Left lobe of liver (tissue), 2 donors: Measurements from ENCODE around the gene SPATA4. TPM values are rescaled to one million over a fixed set of nuclear protein-coding genes. Genes with fewer than 3 reads are reported as not detected.
"Not testable (repeated sequence)": the region's sequence is repeated elsewhere in the genome, so short reads cannot be mapped to it uniquely, and the experiment has no call there.

ENCODE experiments used
- ATAC-seq: fragments of 200-7000 bp; cut with Tn5 transposase; one replicate; pipeline ENCODE4 v1.9.1; 2020; ENCODE audit warnings: mild to moderate bottlenecking, moderate library complexity
- DNase-seq: peaks from one replicate; pipeline ENCODE4 v3.0.0-alpha.2; 2020; ENCODE audit warnings: low spot score
- total RNA-seq: library from RNA; stranded (reverse); gene quantifications from one replicate; pipeline ENCODE4 v1.2.1, GENCODE V29; 2021
- donor health status: DM: no; HTN: no; CAD: no; lungs with moderate emphysema.
- donor health status: DM: no; HTN: yes; CAD: no.

SPATA4 gene
- not detected for total RNA-seq

- peak; percentile 100 for ATAC-seq
Measured at GRCh38 chr4:176195184-176195978, at the start of gene SPATA4. Gene SPATA4, minus strand, starts transcription at chr4:176195585. Its CDS starts 23 bp downstream, at chr4:176195562.

GRCh38 chr4:176242764-176243347, 47.5 kb upstream of the SPATA4 start:
- ATAC-seq = no peak
- DNase-seq = no peak

More at GRCh38 chr4:176195184-176195978, at the start of gene SPATA4:
- DNase-seq = peak; percentile 94

GRCh38 chr4:176241703-176242102, 46.3 kb upstream of the SPATA4 start:
- ATAC-seq = no peak
- no peak for DNase-seq

- DNase-seq (no peak), ATAC-seq (no peak)
Measured at GRCh38 chr4:176238826-176239225, 43.4 kb upstream of the SPATA4 start.

GRCh38 chr4:176238157-176238610, 42.8 kb upstream of the SPATA4 start:
- ATAC-seq (no peak), DNase-seq (no peak)

GRCh38 chr4:176236946-176237345, 41.6 kb upstream of the SPATA4 start:
- DNase-seq (no peak), ATAC-seq (no peak)

- ATAC-seq = no peak
Measured at GRCh38 chr4:176230836-176231235, 35.5 kb upstream of the SPATA4 start.

GRCh38 chr4:176229645-176230044, 34.3 kb upstream of the SPATA4 start:
- no peak for DNase-seq
- no peak for ATAC-seq

More at GRCh38 chr4:176230836-176231235, 35.5 kb upstream of the SPATA4 start:
- DNase-seq = no peak

- no peak for ATAC-seq
- no peak for DNase-seq
Measured at GRCh38 chr4:176226736-176227135, 31.4 kb upstream of the SPATA4 start.

GRCh38 chr4:176223561-176223960, 28.2 kb upstream of the SPATA4 start:
- ATAC-seq = no peak
- DNase-seq = no peak

- DNase-seq (no peak), ATAC-seq (no peak)
Measured at GRCh38 chr4:176222149-176222548, 26.8 kb upstream of the SPATA4 start.

- ATAC-seq (no peak), DNase-seq (no peak)
Measured at GRCh38 chr4:176217510-176217909, 22.1 kb upstream of the SPATA4 start.

GRCh38 chr4:176212351-176212750, 17.0 kb upstream of the SPATA4 start:
- ATAC-seq = not testable (repeated sequence)

GRCh38 chr4:176210579-176211296, 15.4 kb upstream of the SPATA4 start:
- DNase-seq (no peak), ATAC-seq (no peak)

More at GRCh38 chr4:176212351-176212750, 17.0 kb upstream of the SPATA4 start:
- DNase-seq = not testable (repeated sequence)

GRCh38 chr4:176210101-176210500, 14.7 kb upstream of the SPATA4 start:
- no peak for DNase-seq
- ATAC-seq = no peak

GRCh38 chr4:176209535-176209934, 14.2 kb upstream of the SPATA4 start:
- no peak for ATAC-seq
- DNase-seq = no peak

GRCh38 chr4:176207839-176208238, 12.5 kb upstream of the SPATA4 start:
- no peak for DNase-seq
- no peak for ATAC-seq

- DNase-seq (no peak), ATAC-seq (no peak)
Measured at GRCh38 chr4:176205299-176205698, 9.9 kb upstream of the SPATA4 start.

GRCh38 chr4:176198316-176198903, 3.0 kb upstream of the SPATA4 start:
- DNase-seq = no peak

GRCh38 chr4:176193938-176194337, 1.4 kb downstream of the SPATA4 start:
- ATAC-seq (no peak), DNase-seq (no peak)

More at GRCh38 chr4:176198316-176198903, 3.0 kb upstream of the SPATA4 start:
- ATAC-seq = no peak

GRCh38 chr4:176193126-176193525, 2.3 kb downstream of the SPATA4 start:
- ATAC-seq (no peak), DNase-seq (no peak)
